ENCODE measurements around the gene DPP3. TPM values are rescaled to one million over a fixed set of nuclear protein-coding genes. Genes with fewer than 3 reads are reported as not detected.

DPP3 gene
- total and polyA plus RNA-seq, 12 donors: 6.2 to 28.9 (median 14.7) TPM

DNA sequence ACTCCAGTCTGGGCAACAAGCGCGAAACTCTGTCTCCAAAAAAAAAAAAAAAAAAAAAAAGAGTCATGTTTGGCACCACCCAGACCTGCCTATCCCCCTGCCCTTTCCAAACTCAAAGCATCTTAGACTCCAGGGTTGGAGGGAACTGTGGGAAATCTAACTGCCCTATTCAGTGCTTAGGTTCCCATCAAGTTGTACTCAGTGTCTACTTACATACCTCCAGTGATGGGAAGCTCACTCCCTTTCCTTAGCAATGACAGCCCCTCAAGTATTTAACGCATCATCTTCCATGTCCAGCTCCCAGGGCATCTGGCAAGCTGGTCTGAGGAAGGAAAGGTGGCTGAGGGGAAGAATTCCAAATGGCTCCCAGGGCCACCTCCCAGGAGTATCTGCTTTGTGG, 69.5 kb downstream of the DPP3 start:
- peaks cover 0 to 21% (median 18%) of the 10 kb centered on the region in 9 donors for H3K4me1 ChIP-seq
- no peaks in the 10 kb centered on the region for H3K9me3 ChIP-seq
- DNase-seq (no peak), ATAC-seq (no peak)
- H3K4me3 ChIP-seq: no peak overlapping the region
- H3K36me3 ChIP-seq: no peaks in the 10 kb centered on the region
- intact Hi-C loops (cut with DNase I): loop anchor here in 1 of 10 donors (10.0 kb wide), 1 partner anchor 895 kb away; the partner anchor contains the start of gene CORO1B
- WGBS, 2 donors: 80 to 86% methylated on average over 3 of the region's 3 CpGs
- no peak overlapping the region for H3K27ac ChIP-seq
- no peaks in the 10 kb centered on the region for H3K27me3 ChIP-seq
- TF ChIP-seq, protein P1, sequence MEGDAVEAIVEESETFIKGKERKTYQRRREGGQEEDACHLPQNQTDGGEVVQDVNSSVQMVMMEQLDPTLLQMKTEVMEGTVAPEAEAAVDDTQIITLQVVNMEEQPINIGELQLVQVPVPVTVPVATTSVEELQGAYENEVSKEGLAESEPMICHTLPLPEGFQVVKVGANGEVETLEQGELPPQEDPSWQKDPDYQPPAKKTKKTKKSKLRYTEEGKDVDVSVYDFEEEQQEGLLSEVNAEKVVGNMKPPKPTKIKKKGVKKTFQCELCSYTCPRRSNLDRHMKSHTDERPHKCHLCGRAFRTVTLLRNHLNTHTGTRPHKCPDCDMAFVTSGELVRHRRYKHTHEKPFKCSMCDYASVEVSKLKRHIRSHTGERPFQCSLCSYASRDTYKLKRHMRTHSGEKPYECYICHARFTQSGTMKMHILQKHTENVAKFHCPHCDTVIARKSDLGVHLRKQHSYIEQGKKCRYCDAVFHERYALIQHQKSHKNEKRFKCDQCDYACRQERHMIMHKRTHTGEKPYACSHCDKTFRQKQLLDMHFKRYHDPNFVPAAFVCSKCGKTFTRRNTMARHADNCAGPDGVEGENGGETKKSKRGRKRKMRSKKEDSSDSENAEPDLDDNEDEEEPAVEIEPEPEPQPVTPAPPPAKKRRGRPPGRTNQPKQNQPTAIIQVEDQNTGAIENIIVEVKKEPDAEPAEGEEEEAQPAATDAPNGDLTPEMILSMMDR (IDR thresholded peaks at IDR 0.05): no peak

DNA sequence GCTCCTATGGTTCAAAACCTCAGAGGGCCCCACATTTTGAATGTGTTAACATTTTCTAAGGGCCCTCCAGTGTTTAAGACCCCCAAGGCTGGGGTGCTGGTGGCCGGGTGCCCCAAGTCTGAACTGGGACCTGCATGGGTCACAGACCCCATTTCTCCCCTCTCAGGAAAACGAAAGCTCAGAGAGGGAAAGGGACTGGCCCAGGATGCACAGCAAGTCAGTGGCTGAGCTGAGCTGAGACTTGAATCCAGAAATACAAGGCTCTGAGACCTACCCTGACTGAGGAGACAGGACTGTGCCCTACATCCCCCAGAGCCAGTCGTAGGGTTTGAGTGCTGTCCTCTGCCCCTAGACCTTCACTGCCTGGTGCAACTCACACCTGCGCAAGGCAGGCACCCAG, 70.7 kb downstream of the DPP3 start:
- TF ChIP-seq, protein P1 (IDR thresholded peaks at IDR 0.05): no peak
- ATAC-seq: no peak
- no peak for DNase-seq
- intact Hi-C loops (cut with DNase I): no loop called here
- Histone ChIP-seq H3K4me3 (no peak overlapping the region), H3K27ac (no peak overlapping the region), H3K4me1 (peaks cover 0 to 12% (median 9%) of the 10 kb centered on the region in 9 donors), H3K9me3 (no peaks in the 10 kb centered on the region), H3K36me3 (no peaks in the 10 kb centered on the region), H3K27me3 (peaks cover 0 to 5% (median 0%) of the 10 kb centered on the region in 7 donors)
- 83 to 88% methylated on average over 4 of the region's 4 CpGs for WGBS, 2 donors

DNA sequence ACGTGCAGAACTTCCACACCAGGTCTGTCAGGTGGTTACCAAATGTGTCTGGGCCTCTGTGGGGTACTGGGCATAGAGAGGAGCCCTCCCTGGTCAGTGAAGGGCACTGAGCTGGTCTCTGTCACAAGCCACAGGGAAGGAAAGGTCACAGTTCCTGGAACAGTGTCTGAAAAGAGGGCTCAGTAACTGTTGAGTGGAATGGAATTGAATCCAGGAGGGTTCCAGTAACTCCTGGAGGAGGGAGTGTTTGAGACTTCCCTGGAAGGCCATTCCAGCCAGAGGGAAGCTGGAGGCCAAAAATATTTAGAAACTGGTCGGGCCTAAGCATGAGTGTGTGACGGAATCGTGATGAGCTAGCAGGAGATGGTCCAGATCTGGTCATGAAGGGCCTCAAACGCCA, 74.4 kb downstream of the DPP3 start:
- Histone ChIP-seq H3K36me3 (no peaks in the 10 kb centered on the region), H3K4me1 (peaks cover 4 to 9% (median 7%) of the 10 kb centered on the region in 9 donors), H3K9me3 (no peaks in the 10 kb centered on the region), H3K27ac (no peak overlapping the region), H3K4me3 (no peak overlapping the region), H3K27me3 (peaks cover 0 to 30% (median 16%) of the 10 kb centered on the region in 7 donors)
- intact Hi-C loops (cut with DNase I): no loop called here
- 79 to 80% methylated on average over 5 of the region's 5 CpGs for WGBS, 2 donors
- DNase-seq: no peak
- TF ChIP-seq, protein P1 (IDR thresholded peaks at IDR 0.05): no peak
- ATAC-seq: no peak

DNA sequence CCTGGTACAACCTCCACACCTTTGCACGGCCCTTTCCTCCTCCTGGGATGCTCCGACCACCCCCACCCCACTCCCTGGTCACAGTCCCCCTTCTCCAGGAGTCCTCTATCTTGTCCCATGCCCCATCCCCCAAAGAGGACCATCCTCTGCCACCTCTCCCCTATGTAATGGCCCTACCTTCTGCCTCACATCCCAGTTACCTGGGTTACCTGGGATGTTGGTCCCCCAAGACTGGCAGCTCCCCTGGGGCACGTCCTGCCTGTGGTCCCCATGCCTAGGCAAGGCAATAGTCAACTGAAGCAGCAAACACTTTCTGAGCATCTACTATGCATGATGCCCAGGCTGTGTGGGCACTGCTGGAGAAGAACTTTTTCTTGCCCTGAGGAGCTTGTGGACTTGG, 75.2 kb downstream of the DPP3 start:
- Histone ChIP-seq H3K36me3 (no peaks in the 10 kb centered on the region), H3K9me3 (no peaks in the 10 kb centered on the region), H3K4me3 (no peak overlapping the region), H3K27ac (no peak overlapping the region), H3K4me1 (peaks cover 4 to 9% (median 7%) of the 10 kb centered on the region in 9 donors), H3K27me3 (peaks cover 0 to 30% (median 16%) of the 10 kb centered on the region in 7 donors)
- TF ChIP-seq, protein P1 (IDR thresholded peaks at IDR 0.05): no peak
- 52 to 67% methylated on average over 3 of the region's 3 CpGs for WGBS, 2 donors
- ATAC-seq (no peak), DNase-seq (no peak)
- intact Hi-C loops (cut with DNase I): no loop called here

All from heart right ventricle (tissue), 16 donors.